DOHH2 (cell line): ENCODE measurements around the gene PDLIM7.

Source experiments
- H3F3A ChIP-seq: fragments of 200-600 bp; sonication (generic), shearing (Covaris generic); 2 replicates; pipeline ENCODE4 v1.6.0; 2016; ENCODE audit warnings: antibody characterized with exemption, mild to moderate bottlenecking; ENCODE audit not compliant: control insufficient read depth, insufficient read depth
- H3K27ac ChIP-seq: fragments of 200-600 bp; sonication (generic); 2 replicates; pipeline ENCODE4 v1.5.1; 2014; ENCODE audit warnings: low read depth, mild to moderate bottlenecking, low read length, moderate library complexity
- H3K27me3 ChIP-seq: fragments of 200-600 bp; sonication (generic); 2 replicates; pipeline ENCODE4 v1.6.1; 2014; ENCODE audit warnings: mild to moderate bottlenecking, low read length, mixed read lengths; ENCODE audit not compliant: control insufficient read depth
- H3K36me3 ChIP-seq: fragments of 200-600 bp; sonication (generic); 2 replicates; pipeline ENCODE4 v1.6.1; 2014; ENCODE audit warnings: mild to moderate bottlenecking, low read length, moderate library complexity, mixed read lengths; ENCODE audit not compliant: control insufficient read depth
- H3K4me1 ChIP-seq: fragments of 200-600 bp; sonication (generic); 2 replicates; pipeline ENCODE4 v1.6.1; 2014; ENCODE audit warnings: mild to moderate bottlenecking, low read length, mixed read lengths; ENCODE audit not compliant: control insufficient read depth
- H3K4me2 ChIP-seq: fragments of 200-600 bp; sonication (generic); 2 replicates; pipeline ENCODE4 v1.6.0; 2014; ENCODE audit warnings: mild to moderate bottlenecking, low read length, moderate library complexity
- H3K4me3 ChIP-seq: fragments of 200-600 bp; sonication (generic); 2 replicates; pipeline ENCODE4 v1.5.1; 2014; ENCODE audit warnings: mild to moderate bottlenecking, low read length, mixed read lengths
- H3K79me2 ChIP-seq: fragments of 200-600 bp; sonication (generic); 2 replicates; pipeline ENCODE4 v1.6.1; 2014; ENCODE audit warnings: mild to moderate bottlenecking, low read length, mixed read lengths; ENCODE audit not compliant: control insufficient read depth
- H3K9me2 ChIP-seq: fragments of 200-600 bp; sonication (generic); replicated peaks from 2 replicates; pipeline ENCODE4 v1.6.1; 2014; ENCODE audit warnings: mild to moderate bottlenecking, low read length, mixed read lengths; ENCODE audit not compliant: control insufficient read depth
- H3K9me3 ChIP-seq: fragments of 200-600 bp; sonication (generic); 2 replicates; pipeline ENCODE4 v1.6.1; 2014; ENCODE audit warnings: antibody characterized with exemption, low read length, mixed read lengths; ENCODE audit not compliant: control insufficient read depth, insufficient read depth
- H4K20me1 ChIP-seq: fragments of 200-600 bp; sonication (generic); 2 replicates; pipeline ENCODE4 v1.6.0; 2014; ENCODE audit warnings: low read depth, mild to moderate bottlenecking, antibody characterized with exemption, low read length, moderate library complexity; ENCODE audit not compliant: control insufficient read depth, insufficient read depth
- CTCF ChIP-seq: fragments of 200-600 bp; sonication (generic); IDR thresholded peaks from one replicate; pipeline ENCODE4 v1.5.1; 2014; ENCODE audit warnings: antibody characterized with exemption, mild to moderate bottlenecking, low read depth, low read length; ENCODE audit not compliant: poor library complexity, severe bottlenecking
- EZH2phosphoT487 ChIP-seq: fragments of 200-600 bp; sonication (generic); IDR thresholded peaks from 2 replicates; pipeline ENCODE4 v1.6.1; 2017; ENCODE audit warnings: borderline replicate concordance, mild to moderate bottlenecking, antibody characterized with exemption, low read length, moderate library complexity, mixed read lengths

Gene PDLIM7

GRCh38 chr5:177440211-177440989 lies 57.0 kb downstream of the PDLIM7 start:
- no peaks in the 10 kb centered on the region for H4K20me1 ChIP-seq
- peaks cover 68% of the 10 kb centered on the region for H3K36me3 ChIP-seq
- H3K9me3 ChIP-seq = no peaks in the 10 kb centered on the region
- no peaks in the 10 kb centered on the region for H3K9me2 ChIP-seq
- no peak for TF ChIP-seq EZH2phosphoT487
- TF ChIP-seq CTCF = no peak
- H3K27me3 ChIP-seq = peaks cover under 1% of the 10 kb centered on the region; the same call in 1 of the 2 replicates
- peaks cover 11% of the 10 kb centered on the region for H3F3A ChIP-seq
- no peak overlapping the region for H3K4me2 ChIP-seq
- H3K79me2 ChIP-seq = no peaks in the 10 kb centered on the region
- no peak overlapping the region for H3K4me3 ChIP-seq
- H3K27ac ChIP-seq = no peak overlapping the region
- H3K4me1 ChIP-seq = peaks cover 15% of the 10 kb centered on the region

- peaks cover 76% of the 10 kb centered on the region for H3K36me3 ChIP-seq
Measured at GRCh38 chr5:177439518-177440053, 57.8 kb downstream of the PDLIM7 start.

GRCh38 chr5:177438468-177438867 lies 58.9 kb downstream of the PDLIM7 start:
- Histone ChIP-seq H3K4me2 (no peak overlapping the region), H3F3A (0 out of 2 replicates have a peak, but pooled peaks cover 6% of the 10 kb centered on the region), H3K9me3 (no peaks in the 10 kb centered on the region), H3K27me3 (no peaks in the 10 kb centered on the region), H3K9me2 (no peaks in the 10 kb centered on the region), H4K20me1 (no peaks in the 10 kb centered on the region), H3K27ac (no peak overlapping the region), H3K4me3 (no peak overlapping the region), H3K4me1 (no peaks in the 10 kb centered on the region), H3K36me3 (peaks cover 88% of the 10 kb centered on the region), H3K79me2 (no peaks in the 10 kb centered on the region)
- TF ChIP-seq EZH2phosphoT487 (no peak), CTCF (no peak)

More at GRCh38 chr5:177439518-177440053, 57.8 kb downstream of the PDLIM7 start:
- Histone ChIP-seq H3K27me3 (no peaks in the 10 kb centered on the region), H3K9me3 (no peaks in the 10 kb centered on the region), H3K79me2 (no peaks in the 10 kb centered on the region), H3K9me2 (no peaks in the 10 kb centered on the region), H3K4me1 (peaks cover 7% of the 10 kb centered on the region), H3K4me3 (no peak overlapping the region), H4K20me1 (no peaks in the 10 kb centered on the region), H3K4me2 (no peak overlapping the region), H3K27ac (no peak overlapping the region), H3F3A (0 out of 2 replicates have a peak, but pooled peaks cover 6% of the 10 kb centered on the region)
- TF ChIP-seq EZH2phosphoT487 (no peak), CTCF (no peak)
